GM18867 (cell line): ENCODE measurements around the gene TOB1.
"Not testable (repeated sequence)": the region's sequence is repeated elsewhere in the genome, so short reads cannot be mapped to it uniquely, and the experiment has no call there.

ENCODE experiments used
- ATAC-seq: cut with Tn5 transposase; IDR thresholded peaks from one replicate; pipeline ENCODE4 v1.9.1; 2021; ENCODE audit warnings: mild to moderate bottlenecking, moderate library complexity; ENCODE audit not compliant: unreplicated experiment

The TOB1 gene

GRCh38 chr17:50899005-50899460, 32.9 kb upstream of the TOB1 start:
- no peak for ATAC-seq

GRCh38 chr17:50898369-50899004, 32.3 kb upstream of the TOB1 start:
- ATAC-seq, result no peak

GRCh38 chr17:50894513-50894912, 28.4 kb upstream of the TOB1 start:
- not testable (repeated sequence) for ATAC-seq

GRCh38 chr17:50893183-50893993, 27.2 kb upstream of the TOB1 start:
- no peak for ATAC-seq

GRCh38 chr17:50892101-50892776, 26.1 kb upstream of the TOB1 start:
- no peak for ATAC-seq

GRCh38 chr17:50891577-50891989, 25.4 kb upstream of the TOB1 start:
- ATAC-seq, result no peak

- no peak for ATAC-seq
Measured at GRCh38 chr17:50890675-50891516, 24.7 kb upstream of the TOB1 start.

- ATAC-seq, result no peak
Measured at GRCh38 chr17:50889528-50890118, 23.5 kb upstream of the TOB1 start.

GRCh38 chr17:50887705-50888245, 21.6 kb upstream of the TOB1 start:
- ATAC-seq, result no peak

- no peak for ATAC-seq
Measured at GRCh38 chr17:50884439-50885311, 18.5 kb upstream of the TOB1 start.

GRCh38 chr17:50883850-50884438, 17.8 kb upstream of the TOB1 start:
- ATAC-seq, result peak; percentile 49

- no peak for ATAC-seq
Measured at GRCh38 chr17:50882851-50883250, 16.7 kb upstream of the TOB1 start.

GRCh38 chr17:50881182-50881581, 15.0 kb upstream of the TOB1 start:
- no peak for ATAC-seq

- ATAC-seq, result no peak
Measured at GRCh38 chr17:50879086-50879485, 12.9 kb upstream of the TOB1 start.

GRCh38 chr17:50877838-50878237, 11.7 kb upstream of the TOB1 start:
- no peak for ATAC-seq

GRCh38 chr17:50877042-50877441, 10.9 kb upstream of the TOB1 start:
- ATAC-seq, result not testable (repeated sequence)

- ATAC-seq, result no peak
Measured at GRCh38 chr17:50875074-50875473, 8.9 kb upstream of the TOB1 start.

- ATAC-seq, result no peak
Measured at GRCh38 chr17:50872710-50873424, 6.7 kb upstream of the TOB1 start.
